Right lobe of liver (tissue), 4 donors: ENCODE measurements around the gene RANBP1.

Experiments used
- CTCF ChIP-seq, 4 donors: fragments of 200-600 bp in 3 of 4; fragments of 450-650 bp in 1 of 4; IDR thresholded peaks; one replicate each; pipeline versions ENCODE4 v1.5.1 to v1.8.0; 2016 to 2022; ENCODE audit warnings: antibody characterized with exemption in 4 of 4, mild to moderate bottlenecking in 2 of 4
- POLR2A ChIP-seq: fragments of 450-650 bp; IDR thresholded peaks from one replicate; pipeline ENCODE4 v1.6.1; 2017; ENCODE audit warnings: antibody characterized with exemption, mild to moderate bottlenecking
- donor health status: DM: no; HTN: no; CAD: no.
- donor health status: DM: no; HTN: no; CAD: no.
- donor health status: DM: no; HTN: yes; CAD: no.

- TF ChIP-seq CTCF (IDR thresholded peaks at IDR 0.05) (no peak), POLR2A (no peak)
Measured at GRCh38 chr22:20088263-20088648, 27.6 kb upstream of the RANBP1 start.
